ENCODE measurements around the gene ALCAM. TPM values are rescaled to one million over a fixed set of nuclear protein-coding genes. Genes with fewer than 3 reads are reported as not detected.

The ALCAM gene
- total RNA-seq, 1 experiment from 2014 or later = 36.8 TPM

DNA sequence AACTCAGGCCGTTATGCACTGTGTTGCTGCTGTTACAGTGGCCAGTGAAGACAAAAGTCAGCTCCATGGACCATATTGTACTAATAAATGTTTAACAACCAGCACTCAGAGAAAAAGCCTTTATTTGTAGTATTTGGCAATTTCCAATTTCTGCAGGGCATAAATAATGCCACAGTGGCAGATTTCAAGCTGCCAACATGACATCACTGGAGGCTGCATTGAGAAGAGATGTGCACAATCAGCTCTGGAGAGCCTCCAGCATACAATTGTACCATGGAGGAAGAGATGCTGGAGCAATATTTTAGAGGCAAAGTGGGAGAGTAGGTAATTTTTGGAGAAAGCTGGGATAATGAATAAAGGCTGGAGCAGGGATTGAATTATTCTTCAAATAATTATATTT lies 9.7 kb upstream of the ALCAM start:
- TF ChIP-seq, protein P1, sequence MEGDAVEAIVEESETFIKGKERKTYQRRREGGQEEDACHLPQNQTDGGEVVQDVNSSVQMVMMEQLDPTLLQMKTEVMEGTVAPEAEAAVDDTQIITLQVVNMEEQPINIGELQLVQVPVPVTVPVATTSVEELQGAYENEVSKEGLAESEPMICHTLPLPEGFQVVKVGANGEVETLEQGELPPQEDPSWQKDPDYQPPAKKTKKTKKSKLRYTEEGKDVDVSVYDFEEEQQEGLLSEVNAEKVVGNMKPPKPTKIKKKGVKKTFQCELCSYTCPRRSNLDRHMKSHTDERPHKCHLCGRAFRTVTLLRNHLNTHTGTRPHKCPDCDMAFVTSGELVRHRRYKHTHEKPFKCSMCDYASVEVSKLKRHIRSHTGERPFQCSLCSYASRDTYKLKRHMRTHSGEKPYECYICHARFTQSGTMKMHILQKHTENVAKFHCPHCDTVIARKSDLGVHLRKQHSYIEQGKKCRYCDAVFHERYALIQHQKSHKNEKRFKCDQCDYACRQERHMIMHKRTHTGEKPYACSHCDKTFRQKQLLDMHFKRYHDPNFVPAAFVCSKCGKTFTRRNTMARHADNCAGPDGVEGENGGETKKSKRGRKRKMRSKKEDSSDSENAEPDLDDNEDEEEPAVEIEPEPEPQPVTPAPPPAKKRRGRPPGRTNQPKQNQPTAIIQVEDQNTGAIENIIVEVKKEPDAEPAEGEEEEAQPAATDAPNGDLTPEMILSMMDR (conservative IDR thresholded peaks at IDR 0.05; ENCODE audit: low read depth, low read length) = no peak
- no peak for TF ChIP-seq EZH2 (IDR thresholded peaks at IDR 0.05; ENCODE audit: borderline replicate concordance, low read depth, low read length, poor library complexity, severe bottlenecking)
- no peaks in the 10 kb centered on the region for H3K9me3 ChIP-seq (ENCODE audit: low read depth, low read length, poor library complexity, severe bottlenecking)
- CTCF ChIA-PET = no interaction called here
- H3K4me1 ChIP-seq (ENCODE audit: insufficient read depth, low read length, poor library complexity, severe bottlenecking) = peaks cover 22% of the 10 kb centered on the region
- intact Hi-C loops (cut with micrococcal nuclease; ENCODE audit: unreplicated experiment) = no loop called here
- no peak overlapping the region for H3K27ac ChIP-seq (ENCODE audit: low read depth, low read length, poor library complexity, severe bottlenecking)
- no peaks in the 10 kb centered on the region for H3K27me3 ChIP-seq (replicated peaks; ENCODE audit: insufficient read depth, low read depth, low read length, poor library complexity)
- H3K4me3 ChIP-seq (ENCODE audit: low read depth, low read length, poor library complexity, severe bottlenecking) = no peak overlapping the region
- POLR2A ChIA-PET (ENCODE audit: low non-redundant PET) = no interaction called here
- no TSS peak for BruUV-seq (replicated peaks)
- DNase-seq (ENCODE audit: low spot score) = no peak
- H3K36me3 ChIP-seq (ENCODE audit: insufficient read depth, low read length, poor library complexity, severe bottlenecking) = no peaks in the 10 kb centered on the region

DNA sequence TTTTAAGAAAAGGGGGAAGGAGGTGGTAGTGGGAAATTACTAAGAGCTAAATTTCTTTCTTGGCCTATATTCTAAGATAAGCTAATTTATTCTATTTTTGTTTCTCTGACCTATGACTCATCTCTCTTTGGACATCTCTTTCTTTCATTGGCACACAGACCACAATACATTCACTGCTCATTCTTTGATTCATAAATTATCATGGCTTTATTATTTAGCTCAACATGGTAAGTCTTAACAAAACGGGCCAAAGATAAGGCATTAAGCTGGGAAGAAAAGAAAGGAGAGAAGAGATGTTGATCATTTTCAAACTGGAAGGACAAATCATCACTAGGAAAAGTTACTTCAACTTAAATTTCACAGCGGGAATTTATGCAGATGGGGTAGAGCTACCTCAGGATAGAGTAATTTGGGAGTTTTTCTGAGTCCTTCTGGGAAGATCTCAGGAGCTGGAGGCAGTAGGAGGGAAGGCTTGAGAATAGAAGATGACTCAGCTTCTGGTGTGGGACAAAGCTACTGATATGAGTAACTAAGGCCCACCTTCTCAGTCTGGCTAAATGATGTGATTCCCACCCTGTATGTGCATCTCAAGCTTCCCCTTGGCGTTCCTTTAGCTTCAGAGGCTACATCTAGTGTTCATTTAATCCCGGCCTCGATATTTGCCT lies 7.5 kb upstream of the ALCAM start:
- H3K27me3 ChIP-seq (replicated peaks; ENCODE audit: insufficient read depth, low read depth, low read length, poor library complexity) = no peaks in the 10 kb centered on the region
- DNase-seq (ENCODE audit: low spot score) = no peak
- BruUV-seq (replicated peaks) = no TSS peak
- H3K36me3 ChIP-seq (ENCODE audit: insufficient read depth, low read length, poor library complexity, severe bottlenecking) = no peaks in the 10 kb centered on the region
- H3K4me3 ChIP-seq (ENCODE audit: low read depth, low read length, poor library complexity, severe bottlenecking) = no peak overlapping the region
- CTCF ChIA-PET = interaction anchor here (0.5 kb wide), 1 partner anchor 104 kb away, joined by 4 read pairs; no protein-coding TSS in a partner anchor
- no peak overlapping the region for H3K27ac ChIP-seq (ENCODE audit: low read depth, low read length, poor library complexity, severe bottlenecking)
- POLR2A ChIA-PET (ENCODE audit: low non-redundant PET) = interaction anchor here (0.5 kb wide), 1 partner anchor 1353 kb away, joined by 3 read pairs; no protein-coding TSS in a partner anchor
- no peaks in the 10 kb centered on the region for H3K9me3 ChIP-seq (ENCODE audit: low read depth, low read length, poor library complexity, severe bottlenecking)
- H3K4me1 ChIP-seq (ENCODE audit: insufficient read depth, low read length, poor library complexity, severe bottlenecking) = peaks cover 22% of the 10 kb centered on the region
- no peak for TF ChIP-seq EZH2 (IDR thresholded peaks at IDR 0.05; ENCODE audit: borderline replicate concordance, low read depth, low read length, poor library complexity, severe bottlenecking)
- TF ChIP-seq, protein P1 (conservative IDR thresholded peaks at IDR 0.05; ENCODE audit: low read depth, low read length) = no peak
- intact Hi-C loops (cut with micrococcal nuclease; ENCODE audit: unreplicated experiment) = no loop called here

DNA sequence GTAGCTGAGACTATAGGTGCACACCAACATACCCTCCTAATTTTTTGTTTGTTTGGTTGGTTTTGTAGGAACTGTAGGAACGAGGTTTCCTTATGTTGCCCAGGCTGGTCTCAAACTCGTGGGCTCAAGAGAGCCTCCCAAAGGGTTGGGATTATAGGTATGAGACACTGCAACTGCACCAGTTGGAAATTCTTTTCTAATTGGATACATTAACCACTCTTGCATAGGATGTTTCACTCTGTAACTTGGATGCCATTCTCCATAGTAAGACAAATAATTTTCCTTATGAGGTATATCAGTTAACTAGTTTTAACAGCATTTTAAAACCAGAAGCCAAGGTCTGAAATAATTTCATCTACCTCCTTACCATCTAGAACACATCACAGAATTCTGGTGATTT lies 6.7 kb upstream of the ALCAM start:
- H3K9me3 ChIP-seq (ENCODE audit: low read depth, low read length, poor library complexity, severe bottlenecking) = no peaks in the 10 kb centered on the region
- POLR2A ChIA-PET (ENCODE audit: low non-redundant PET) = no interaction called here
- H3K27me3 ChIP-seq (replicated peaks; ENCODE audit: insufficient read depth, low read depth, low read length, poor library complexity) = no peaks in the 10 kb centered on the region
- H3K27ac ChIP-seq (ENCODE audit: low read depth, low read length, poor library complexity, severe bottlenecking) = no peak overlapping the region
- CTCF ChIA-PET = no interaction called here
- H3K4me3 ChIP-seq (ENCODE audit: low read depth, low read length, poor library complexity, severe bottlenecking) = no peak overlapping the region
- no peaks in the 10 kb centered on the region for H3K36me3 ChIP-seq (ENCODE audit: insufficient read depth, low read length, poor library complexity, severe bottlenecking)
- no peak for DNase-seq (ENCODE audit: low spot score)
- H3K4me1 ChIP-seq (ENCODE audit: insufficient read depth, low read length, poor library complexity, severe bottlenecking) = peaks cover 23% of the 10 kb centered on the region
- TF ChIP-seq EZH2 (IDR thresholded peaks at IDR 0.05; ENCODE audit: borderline replicate concordance, low read depth, low read length, poor library complexity, severe bottlenecking) = no peak
- TF ChIP-seq, protein P1 (conservative IDR thresholded peaks at IDR 0.05; ENCODE audit: low read depth, low read length) = no peak
- no TSS peak for BruUV-seq (replicated peaks)
- intact Hi-C loops (cut with micrococcal nuclease; ENCODE audit: unreplicated experiment) = loop anchor here (10.0 kb wide), 3 partner anchors 375 to 1755 kb away; no protein-coding TSS in a partner anchor
